Measurements from ENCODE around the gene RXRB.

- TF ChIP-seq POLR2A (IDR thresholded peaks at IDR 0.05; ENCODE audit: low read depth, low read length) (no peak), POLR2AphosphoS5 (IDR thresholded peaks at IDR 0.05; ENCODE audit: low read depth, low read length) (no peak), SPI1 (IDR thresholded peaks at IDR 0.05; ENCODE audit: low read depth, low read length) (no peak)
Observed at GRCh38 chr6:33176906-33177305, 23.6 kb downstream of the RXRB start.
